ENCODE measurements around the gene S100A10.

S100A10 gene

DNA sequence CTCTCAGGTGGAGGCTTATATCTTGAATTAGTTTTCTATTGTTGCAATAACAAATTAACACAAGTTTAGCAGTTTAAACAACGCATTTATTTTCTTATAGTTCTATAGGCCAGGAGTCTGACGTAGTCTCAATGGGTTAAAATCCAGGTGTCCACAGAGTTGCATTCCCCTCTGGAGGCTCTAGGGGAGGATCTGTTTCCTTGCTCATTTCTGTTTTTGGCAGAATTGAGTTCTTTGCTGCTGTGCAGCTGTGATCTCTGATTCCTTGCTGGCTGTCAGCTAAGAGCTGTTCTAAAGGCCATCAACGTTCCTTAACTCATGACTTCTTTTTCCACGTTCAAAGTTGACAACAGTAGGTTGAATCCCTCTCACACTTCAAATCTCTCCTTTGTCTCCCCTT lies 31.8 kb downstream of the S100A10 start:
- no peak for DNase-seq (ENCODE audit: low read depth)

DNA sequence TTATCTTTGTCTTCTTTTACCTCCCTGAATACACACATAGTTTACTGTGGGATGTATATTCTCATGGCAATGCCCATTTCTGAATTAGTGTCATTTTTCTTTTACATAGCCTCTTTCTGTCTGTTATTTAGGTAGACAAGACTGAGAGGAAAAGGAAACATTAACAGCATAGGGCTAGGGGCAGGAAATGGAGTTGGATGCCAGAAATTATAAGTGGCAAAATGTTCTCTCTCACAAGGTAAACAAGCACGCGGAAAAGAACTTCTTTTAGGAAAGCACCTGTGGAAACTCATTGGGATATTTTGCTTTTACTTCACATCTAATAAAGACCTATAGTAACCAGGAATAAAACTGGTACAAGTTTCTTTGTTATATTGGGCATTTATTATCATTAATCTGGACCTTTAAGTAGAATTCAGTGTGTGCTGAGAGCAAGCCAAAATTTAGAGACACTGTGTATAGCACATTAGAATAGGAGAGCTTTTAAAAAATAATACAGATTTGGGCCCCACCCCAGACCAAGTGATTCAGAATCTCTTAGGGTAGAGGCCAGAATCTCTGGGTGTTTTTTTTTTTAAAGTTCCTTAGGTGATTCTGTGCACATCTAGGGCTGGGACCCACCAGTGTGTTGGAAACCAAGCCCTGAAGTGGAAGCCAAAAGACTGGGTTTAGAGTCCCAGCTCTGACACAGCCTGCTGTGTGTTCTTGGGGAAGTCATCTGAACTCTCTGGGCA lies 32.7 kb downstream of the S100A10 start:
- no peak for DNase-seq (ENCODE audit: low read depth)

DNA sequence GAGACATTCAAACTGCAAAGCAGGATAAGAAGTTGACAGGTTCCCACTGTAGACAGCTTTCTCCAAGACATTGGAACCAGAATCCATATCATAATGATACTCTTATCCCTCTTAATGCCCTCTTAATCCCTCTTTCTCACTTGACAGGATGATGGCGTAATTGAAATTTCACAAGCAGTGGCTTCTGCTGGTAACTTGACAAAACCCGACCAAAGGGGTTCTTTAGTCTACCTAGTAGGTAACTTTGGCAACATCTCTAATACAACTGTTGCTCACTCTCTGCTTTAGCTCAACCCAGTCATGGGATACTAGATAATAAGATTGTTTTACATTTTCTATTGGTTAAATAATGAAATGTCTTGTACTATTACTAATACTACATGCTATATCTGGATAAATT lies 34.7 kb downstream of the S100A10 start:
- no peak for DNase-seq (ENCODE audit: low read depth)

DNA sequence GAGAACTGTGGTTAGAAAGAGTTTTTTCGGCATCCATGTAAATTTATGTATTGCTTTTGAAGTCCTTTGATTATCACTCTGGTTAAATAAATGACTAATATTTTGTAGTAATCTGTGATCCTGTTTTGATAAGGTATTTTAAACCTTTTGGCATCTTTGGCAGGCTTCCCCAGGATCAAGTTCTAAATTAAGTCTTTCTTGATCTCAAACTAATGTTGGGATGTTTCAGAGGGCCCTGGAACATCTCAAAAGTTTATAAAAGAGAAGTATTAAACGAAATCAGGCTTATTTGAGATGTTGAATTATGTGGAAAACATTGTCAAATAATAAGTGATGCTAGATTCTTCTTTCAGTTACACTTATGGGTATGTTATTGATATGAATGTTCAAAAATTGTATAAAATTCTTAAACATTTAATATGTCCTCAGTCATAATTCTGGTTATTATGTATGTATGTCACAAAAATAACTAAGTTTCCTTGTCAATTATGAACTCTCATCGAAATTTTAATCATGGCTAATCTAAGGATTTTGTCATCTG lies 36.6 kb downstream of the S100A10 start:
- DNase-seq (ENCODE audit: low read depth), result no peak

DNA sequence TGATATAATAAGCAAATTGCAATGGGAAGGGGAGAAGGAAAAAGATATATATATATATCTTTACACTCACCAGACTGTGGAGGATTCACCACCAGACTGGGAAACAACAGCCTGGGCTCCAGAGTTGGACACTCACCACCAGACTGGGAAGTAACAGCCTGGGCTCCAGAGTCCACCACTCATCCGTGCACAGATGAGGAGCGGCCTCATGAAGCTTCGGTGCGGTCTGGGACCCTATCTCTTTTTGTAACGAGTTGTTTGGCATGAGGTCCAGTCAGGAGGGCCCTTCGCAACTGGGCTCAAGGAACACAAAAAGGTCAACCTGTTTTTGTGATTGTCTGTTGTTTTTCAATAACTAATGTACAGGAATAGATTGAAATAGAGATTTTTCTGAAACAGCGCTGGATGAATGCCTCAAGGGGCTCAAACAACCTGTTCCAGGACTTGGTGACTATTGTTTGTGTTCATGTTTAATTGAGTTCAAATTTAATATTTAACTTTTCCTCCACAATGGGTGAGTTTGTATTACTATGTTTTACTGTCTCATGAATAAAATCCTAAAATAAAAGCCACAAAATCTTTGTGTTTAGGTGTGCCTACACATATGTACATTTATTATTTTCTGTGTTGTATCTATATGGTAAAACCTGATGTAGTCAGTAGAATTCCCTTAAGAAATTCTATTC lies 40.1 kb downstream of the S100A10 start:
- no peak for DNase-seq (ENCODE audit: low read depth)

DNA sequence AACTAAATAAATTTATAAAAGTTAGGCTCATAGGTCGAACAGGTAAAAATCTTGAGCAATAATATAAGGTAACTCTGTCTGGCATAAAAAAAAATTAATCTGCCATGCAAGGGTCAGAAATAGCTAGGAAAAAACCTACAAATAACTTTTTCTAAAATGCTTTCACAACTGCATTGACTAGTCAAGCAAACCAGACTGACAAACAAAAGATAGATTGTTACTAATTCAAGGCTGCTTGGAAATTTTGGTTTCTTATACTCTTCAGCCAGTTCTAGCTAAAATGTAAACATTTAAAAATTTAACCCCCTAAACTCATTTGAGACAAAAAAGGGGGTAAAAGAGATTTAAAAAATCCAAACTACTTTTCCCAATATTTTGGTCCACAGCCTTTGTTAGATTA lies 40.8 kb downstream of the S100A10 start:
- no peak for DNase-seq (ENCODE audit: low read depth)

DNA sequence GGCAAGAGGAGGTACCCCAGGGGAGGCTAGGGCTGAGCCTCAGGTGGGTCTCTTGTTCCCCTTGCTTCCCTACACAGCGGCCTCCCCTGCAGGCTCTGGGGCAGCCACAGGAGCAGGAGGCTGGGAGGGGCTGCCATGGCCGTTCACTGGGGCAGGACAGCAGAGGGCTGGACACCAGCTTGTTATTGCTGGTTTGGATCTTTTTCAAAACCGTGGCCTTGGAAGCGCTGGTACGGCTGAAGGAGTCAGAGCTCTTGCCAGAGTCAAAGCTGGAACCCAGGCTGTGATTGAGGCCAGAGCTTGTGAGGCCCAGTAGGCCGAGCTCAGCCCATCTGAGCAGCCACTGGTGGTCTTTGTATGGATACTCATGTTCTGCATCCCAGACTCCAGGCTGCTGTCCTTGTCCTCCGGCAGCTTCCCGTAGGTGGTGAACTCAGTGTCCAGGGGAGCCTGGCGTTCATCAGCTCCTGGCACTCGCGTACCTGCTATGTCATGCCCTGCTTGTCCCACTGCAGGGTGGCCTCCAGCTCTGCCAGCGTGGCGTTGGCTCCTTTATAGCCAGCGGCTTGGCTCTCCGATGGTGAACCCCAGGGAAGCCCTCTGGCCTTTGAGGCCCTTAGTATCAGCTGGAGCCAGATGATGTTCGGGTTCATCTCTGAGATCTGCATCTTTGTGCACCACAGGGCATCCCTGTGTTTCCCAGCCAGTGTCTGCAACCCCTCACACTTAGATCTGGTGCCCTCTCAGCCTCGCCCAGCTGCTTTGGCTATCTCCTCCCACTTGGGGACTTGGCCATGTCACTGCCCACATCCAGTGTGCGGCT lies 44.1 kb downstream of the S100A10 start:
- no peak for DNase-seq (ENCODE audit: low read depth)

DNA sequence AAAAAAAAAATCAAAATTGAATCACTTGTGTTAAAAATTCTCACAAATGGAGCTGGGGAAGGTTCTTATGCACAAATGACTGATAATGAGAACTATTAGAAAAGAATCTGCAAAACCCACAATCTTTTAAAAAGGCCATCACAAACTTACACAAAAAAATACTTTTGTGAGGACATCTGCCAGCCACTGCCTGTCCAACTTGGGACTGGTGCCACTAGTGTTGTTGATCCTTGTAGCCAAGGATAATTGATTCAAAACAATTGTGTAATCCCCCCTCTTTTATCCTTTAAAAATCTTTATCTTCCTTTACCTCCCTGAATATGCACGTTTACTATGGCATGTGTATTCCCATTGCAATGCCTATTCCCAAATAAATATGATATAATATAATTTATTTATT lies 45.2 kb downstream of the S100A10 start:
- no peak for DNase-seq (ENCODE audit: low read depth)

DNA sequence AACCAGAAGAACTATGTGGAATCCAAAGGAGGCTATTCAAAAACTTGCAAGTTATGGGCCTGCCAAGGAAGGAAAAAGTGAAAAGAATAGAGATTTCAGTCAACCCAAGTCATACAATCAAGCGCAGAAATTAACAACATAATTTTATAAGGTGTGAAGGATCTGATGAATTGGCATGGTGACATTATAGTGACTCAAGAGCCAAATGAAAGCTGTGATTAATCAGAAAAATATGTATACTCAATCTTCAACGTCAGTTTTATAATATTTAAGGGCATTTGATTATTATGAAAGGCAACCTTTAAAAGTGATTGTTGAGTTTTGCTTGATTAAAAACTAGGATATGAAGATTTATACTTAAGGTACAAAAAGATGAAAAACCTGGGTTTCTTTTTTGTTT lies 46.5 kb downstream of the S100A10 start:
- no peak for DNase-seq (ENCODE audit: low read depth)

DNA sequence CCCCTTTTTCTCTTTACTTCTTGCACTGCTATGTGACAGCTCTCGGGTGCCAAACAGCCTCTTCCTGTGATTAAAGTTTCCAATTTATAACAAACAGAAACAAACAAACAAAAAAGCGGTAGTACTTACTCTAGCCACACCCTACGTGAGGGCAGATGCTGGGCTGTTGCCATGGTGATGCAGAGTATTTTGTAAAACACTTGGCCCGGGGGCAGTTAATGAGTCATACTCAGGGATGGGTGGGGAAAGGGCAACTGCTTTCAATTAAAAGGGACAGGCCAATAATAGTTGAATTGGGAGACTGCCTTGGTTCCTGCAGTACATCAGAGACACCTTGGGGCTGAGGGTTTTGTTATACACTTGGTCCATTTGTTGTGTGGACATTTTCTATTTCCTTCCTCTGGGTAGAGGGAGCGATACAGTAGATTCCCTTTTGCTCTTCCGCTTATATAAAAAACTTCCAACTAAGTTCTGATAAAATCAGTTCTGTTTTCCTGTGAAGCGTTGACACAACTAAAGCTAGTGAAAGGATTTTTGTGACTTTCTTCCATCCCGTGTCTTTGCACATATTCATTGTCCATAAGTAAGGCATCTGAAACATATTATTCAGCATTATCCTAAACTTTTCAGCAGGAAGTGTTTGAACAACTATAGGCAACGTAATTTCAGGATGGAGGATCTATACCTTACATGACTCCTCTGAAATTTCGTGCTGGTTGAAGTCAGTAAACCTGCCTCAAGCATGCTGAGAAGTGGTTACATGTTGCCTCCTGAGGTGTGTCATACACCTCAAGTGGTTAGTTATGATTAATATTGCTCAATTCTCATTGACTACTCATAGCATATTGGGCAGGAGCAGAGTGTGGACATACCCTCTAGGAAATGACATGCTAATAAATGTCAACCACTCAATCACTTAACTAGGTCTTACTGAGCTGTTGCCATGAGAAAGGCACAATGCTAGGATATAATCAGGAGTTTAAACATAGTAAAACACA lies 47.6 kb downstream of the S100A10 start:
- DNase-seq (ENCODE audit: low read depth), result peak; percentile 45

DNA sequence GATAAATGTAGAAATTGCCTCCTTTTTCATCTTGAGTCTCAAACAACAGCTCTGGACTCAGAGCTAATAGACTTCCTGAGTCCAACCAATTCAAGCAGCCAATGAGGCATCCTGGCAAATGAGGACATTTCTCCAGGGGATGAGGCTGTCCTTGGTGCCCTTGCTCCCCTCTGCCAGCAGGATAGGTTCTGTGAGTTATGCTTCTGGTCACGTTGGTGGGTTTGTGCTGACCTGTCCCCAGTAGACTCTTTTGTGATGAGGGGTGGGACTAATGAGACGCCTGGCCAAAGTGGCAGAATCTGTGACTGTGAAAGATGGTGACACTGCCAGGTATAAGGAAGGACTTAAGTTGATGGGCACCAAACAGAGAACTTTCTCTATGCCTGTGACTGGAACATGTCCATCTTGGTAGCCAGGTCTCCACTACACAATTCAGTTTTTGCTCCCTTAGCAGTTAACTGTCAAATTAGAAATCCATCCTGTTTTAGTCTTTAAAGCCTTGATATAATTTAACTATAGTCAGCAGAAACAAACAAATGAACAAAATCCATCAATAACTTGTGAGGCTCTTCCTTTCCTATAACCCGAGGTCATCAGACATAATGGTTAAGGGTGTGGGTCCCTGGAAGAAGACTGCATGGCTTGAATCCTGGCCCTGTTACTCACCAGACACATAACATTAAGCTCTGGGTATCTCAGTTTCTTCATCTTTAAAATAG lies 48.6 kb downstream of the S100A10 start:
- no peak for DNase-seq (ENCODE audit: low read depth)

DNA sequence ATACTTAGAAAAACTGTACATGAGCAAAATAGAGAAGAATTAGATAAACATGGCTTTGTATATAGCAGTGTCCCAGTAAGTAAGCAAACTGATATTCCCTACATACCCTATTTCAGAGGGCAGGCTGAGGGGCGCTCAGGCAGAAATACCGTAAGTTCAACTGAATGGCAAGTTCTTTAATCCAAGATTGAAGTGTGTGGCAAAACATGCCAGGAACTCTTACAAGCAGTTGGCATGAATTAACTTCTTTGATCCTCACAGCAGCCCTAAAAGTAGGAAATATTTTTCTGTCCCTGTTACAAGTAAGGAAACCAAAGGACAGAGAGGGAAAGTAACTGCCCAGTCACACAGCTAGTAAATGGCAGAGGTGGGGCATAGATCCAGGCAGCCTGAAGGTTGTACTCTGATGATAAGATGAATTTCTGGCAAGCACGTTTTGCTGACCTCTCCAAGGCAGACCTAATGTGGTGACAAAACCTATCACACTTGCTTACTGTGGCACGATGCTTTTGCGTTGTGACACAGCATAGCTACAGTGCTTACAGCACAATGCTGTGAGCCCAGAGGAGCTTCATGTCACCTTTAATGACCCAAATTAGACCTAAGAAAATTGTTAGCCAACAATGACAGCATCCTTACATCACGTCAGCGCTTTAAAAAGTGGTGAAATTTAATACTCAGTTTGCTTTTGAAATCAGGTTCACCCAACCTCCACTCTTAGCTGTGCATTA lies 49.4 kb downstream of the S100A10 start:
- DNase-seq (ENCODE audit: low read depth), result no peak

DNA sequence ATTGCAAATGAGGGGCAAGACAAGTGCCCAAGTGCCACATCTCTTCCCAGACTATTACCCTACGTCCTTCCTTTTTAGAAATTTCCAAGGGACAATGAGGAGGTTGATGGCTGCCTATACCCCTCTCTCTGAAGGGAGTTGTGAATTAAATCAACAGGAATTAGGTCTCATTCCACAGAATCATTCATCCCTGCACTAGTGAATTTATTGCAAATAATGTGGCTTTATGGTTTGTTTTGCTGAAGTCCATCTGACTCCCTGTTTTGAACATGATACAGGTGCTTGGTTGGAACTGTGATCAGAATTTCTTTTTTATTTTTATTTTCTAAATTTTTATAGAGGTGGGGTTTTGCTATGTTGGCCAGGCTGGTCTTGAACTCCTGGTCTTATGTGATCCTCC lies 50.1 kb downstream of the S100A10 start:
- DNase-seq (ENCODE audit: low read depth), result no peak

DNA sequence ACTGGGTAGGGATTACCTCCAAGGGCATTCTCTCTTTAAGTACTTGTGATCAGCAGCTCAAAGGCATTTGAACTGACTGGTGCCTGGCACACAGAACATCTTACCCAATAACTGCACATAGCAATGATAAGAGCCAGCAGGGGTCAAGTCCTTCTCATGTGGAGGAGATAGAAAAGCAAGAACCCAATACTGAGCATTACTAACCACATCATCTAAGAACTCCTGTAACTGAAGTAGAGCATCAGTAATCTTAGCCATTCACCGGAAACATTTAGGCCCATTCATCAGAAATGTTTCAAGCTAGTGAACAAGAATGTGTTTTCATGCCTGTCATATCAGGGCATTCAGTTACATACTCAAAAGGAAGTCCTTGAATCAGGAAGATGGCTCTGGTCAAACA lies 50.8 kb downstream of the S100A10 start:
- no peak for DNase-seq (ENCODE audit: low read depth)

DNA sequence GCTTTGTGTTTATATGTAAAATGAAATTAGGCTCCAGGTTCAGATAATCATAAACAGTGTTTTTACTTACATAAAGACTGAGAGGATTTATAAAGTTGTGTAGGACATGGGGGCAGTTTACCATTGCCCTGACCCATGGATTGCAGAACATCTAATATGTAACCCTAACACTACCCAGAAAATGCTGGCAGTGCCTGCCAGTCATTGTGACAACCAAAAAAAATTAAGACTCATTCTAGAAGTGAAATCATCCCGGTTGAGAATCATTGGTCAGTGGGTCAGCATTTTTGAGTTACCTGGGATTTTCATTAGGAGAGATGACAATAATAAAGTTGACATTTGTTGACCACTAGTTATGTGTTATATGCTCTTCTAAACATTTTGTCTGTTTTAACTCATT lies 53.1 kb downstream of the S100A10 start:
- no peak for DNase-seq (ENCODE audit: low read depth)

DNA sequence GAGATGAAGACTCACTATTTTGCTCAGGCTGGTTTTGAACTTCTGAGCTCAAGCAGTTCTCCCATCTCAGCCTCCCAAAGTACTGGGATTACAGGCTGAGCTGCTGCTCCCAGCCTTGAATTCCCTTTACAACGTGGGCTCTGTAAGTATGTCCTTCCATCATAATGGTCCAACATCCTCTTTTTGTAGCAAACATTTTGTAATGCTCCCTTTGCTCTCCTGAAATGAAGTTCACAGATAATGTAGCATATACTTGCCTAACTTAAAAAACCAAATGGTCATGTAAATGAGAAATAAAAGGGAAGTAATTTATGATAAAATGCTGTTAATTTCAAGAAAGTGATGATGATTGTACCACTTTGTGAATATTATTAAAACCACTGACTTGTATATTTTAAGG lies 53.9 kb downstream of the S100A10 start:
- no peak for DNase-seq (ENCODE audit: low read depth)

DNA sequence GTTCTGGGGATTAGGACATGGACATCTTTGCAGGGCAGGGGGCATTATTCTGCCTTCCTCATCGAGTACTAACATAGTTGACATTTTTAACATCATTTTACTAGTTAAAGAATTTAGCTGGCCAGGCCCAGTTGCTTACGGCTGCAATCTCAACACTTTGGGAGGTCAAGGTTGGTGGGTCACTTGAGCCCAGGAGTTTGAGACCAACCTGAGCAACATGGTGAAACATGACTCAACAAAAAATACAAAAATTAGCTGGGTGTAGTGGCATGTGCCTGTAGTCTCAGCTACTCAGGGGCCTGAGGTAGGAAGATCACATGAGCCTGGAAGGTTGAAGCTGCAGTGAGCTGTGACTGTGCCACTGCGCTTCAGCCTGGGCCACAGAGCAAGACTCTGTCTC lies 54.5 kb downstream of the S100A10 start:
- no peak for DNase-seq (ENCODE audit: low read depth)

DNA sequence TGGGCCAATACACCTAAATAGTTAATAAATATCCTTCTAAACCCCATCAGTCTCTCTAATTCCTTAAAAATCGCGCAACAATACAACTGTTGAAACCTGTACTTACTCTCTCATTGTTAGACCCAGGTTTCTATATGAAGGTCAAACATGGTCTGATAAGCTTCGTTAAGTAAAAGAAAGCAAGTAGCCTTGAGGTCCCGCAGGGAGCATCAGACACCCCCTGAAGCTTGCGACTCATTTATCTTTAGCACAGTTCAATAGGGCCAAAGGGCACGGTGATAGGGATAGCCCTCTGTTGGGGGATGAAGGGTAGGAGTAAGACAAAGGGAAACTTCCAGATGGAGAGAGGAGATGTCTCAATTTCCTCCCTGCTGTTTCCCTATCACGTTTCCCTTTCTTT lies 57.0 kb downstream of the S100A10 start:
- DNase-seq (ENCODE audit: low read depth), result no peak

DNA sequence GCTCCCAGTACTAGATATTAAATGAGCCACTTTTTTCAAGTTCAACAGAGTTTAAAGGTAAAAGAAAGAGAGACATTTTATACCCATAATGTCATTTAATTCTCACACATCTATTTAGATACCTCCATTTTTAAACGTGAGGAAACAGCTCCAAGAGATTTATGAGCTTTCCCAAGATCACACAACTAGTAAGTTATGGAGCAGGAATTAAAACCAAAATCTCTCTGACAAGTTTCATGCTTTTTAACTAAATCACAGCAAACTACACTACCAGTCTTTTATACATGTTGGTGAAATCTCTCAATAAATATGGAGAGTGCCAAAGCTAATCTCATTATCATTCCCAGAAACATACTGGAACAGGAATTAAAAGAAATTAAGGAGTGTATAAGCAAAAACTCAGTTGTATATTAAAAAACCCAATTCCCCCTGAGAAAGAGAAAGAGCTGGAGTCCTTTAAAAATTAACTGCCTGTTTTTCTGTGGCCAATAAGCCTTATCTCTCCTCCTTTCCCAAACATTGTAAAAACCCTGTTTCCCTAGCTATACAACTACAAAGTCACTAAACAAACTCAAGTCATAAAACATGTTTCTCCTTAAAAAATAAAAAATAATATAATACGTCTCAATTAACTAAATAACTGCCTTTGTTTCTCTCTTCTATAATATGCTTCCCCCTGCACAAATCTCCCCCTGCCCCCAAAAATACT lies 57.6 kb downstream of the S100A10 start:
- no peak for DNase-seq (ENCODE audit: low read depth)

DNA sequence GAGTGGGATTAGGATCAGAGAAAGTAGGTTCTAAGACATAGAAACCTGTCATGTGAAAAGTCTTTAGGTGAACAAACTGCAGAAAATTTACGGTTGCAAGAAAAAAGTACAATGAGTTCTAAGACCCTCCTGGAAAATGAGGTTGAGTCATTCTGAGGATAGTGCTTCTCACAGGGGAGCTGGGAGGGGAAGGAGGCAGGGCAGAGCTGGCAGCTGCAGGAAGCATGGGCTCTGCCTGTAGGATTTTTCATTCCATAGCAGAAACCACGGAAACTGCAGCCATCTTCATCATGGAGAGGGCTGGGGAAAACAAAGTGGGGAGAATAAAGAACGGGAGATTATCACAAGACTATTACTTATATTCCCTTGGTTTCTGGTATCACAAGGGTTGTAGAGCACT lies 58.5 kb downstream of the S100A10 start:
- no peak for DNase-seq (ENCODE audit: low read depth)

Data from stimulated activated CD8-positive, alpha-beta memory T cell treated with anti-CD3 and anti-CD28 coated beads, Interleukin-7, amount 100 ng/mL, for 24 hours (primary cell).